SK-N-SH (cell line): Measurements from ENCODE around the gene PIGB. TPM values are rescaled to one million over a fixed set of nuclear protein-coding genes. Genes with fewer than 3 reads are reported as not detected.

ENCODE experiments used
- CTCF ChIA-PET: fragments of 300-600, 350-600 bp; formaldehyde crosslinking; extraction: SDS; loops from one replicate; lab custom pipeline; 2021; lab: Yijun Ruan, JAX
- POLR2A ChIA-PET: fragments of 350-600 bp; sonication (Branson Sonifier 250); formaldehyde crosslinking; extraction: SDS; loops from one replicate; lab custom pipeline; 2020; ENCODE audit warnings: antibody characterized with exemption, inconsistent platforms; lab: Yijun Ruan, JAX
- DNase-seq: peaks from one replicate; pipeline ENCODE4 v3.0.0; 2012
- H2AFZ ChIP-seq: fragments of 200-600 bp; sonication (generic); 2 replicates; pipeline ENCODE4 v1.8.1; 2016; ENCODE audit warnings: antibody characterized with exemption, mild to moderate bottlenecking, low read depth
- H3F3A ChIP-seq: fragments of 200-600 bp; sonication (generic); replicated peaks from 2 replicates; pipeline ENCODE3; 2016; ENCODE audit warnings: antibody characterized with exemption, mild to moderate bottlenecking; ENCODE audit not compliant: insufficient read depth
- H3K27ac ChIP-seq, 2 experiments: fragments of 200-500 bp in 1 of 2; fragments of 200-600 bp in 1 of 2; sonication (Bioruptor generic) in 1 of 2; sonication (generic), shearing (Covaris generic) in 1 of 2; 2 replicates each; pipeline versions ENCODE4 v1.5.1 to v1.6.1; 2014 to 2016; ENCODE audit warnings: low read depth in 2 of 2, inconsistent platforms in 1 of 2, low read length in 1 of 2, mild to moderate bottlenecking in 1 of 2, mixed read lengths in 1 of 2
- H3K27me3 ChIP-seq: fragments of 200-600 bp; sonication (generic), shearing (Covaris generic); 2 replicates; pipeline ENCODE4 v1.6.1; 2016; ENCODE audit warnings: mixed run types; ENCODE audit not compliant: insufficient read depth
- H3K36me3 ChIP-seq, 2 experiments: fragments of 200-500 bp in 1 of 2; fragments of 200-600 bp in 1 of 2; sonication (Bioruptor generic) in 1 of 2; sonication (generic) in 1 of 2; replicated peaks in 1 of 2; 2 replicates each; pipeline versions ENCODE3 to v1.5.1; 2014 to 2016; ENCODE audit warnings: low read length in 1 of 2, mild to moderate bottlenecking in 1 of 2; ENCODE audit not compliant: insufficient read depth in 2 of 2, control insufficient read depth in 1 of 2
- H3K4me1 ChIP-seq, 2 experiments: fragments of 200-500 bp in 1 of 2; fragments of 200-600 bp in 1 of 2; sonication (Bioruptor generic) in 1 of 2; sonication (generic), shearing (Covaris generic) in 1 of 2; 2 replicates each; pipeline versions ENCODE4 v1.5.1 to v1.6.1; 2014 to 2016; ENCODE audit warnings: low read depth in 1 of 2, low read length in 1 of 2, mixed run types in 1 of 2; ENCODE audit not compliant: insufficient read depth in 2 of 2, control insufficient read depth in 1 of 2
- H3K4me2 ChIP-seq: fragments of 200-600 bp; sonication (generic), shearing (Covaris generic); 2 replicates; pipeline ENCODE4 v1.6.1; 2017; ENCODE audit warnings: mixed run types
- H3K4me3 ChIP-seq, 2 experiments: fragments of 200-500 bp in 1 of 2; fragments of 200-600 bp in 1 of 2; sonication (Bioruptor generic) in 1 of 2; sonication (generic), shearing (Covaris generic) in 1 of 2; 2 replicates each; pipeline versions ENCODE4 v1.5.1 to v1.8.1; 2014 to 2016; ENCODE audit warnings: low read depth in 2 of 2, inconsistent platforms in 1 of 2, low read length in 1 of 2, mild to moderate bottlenecking in 1 of 2, mixed read lengths in 1 of 2, moderate library complexity in 1 of 2
- H3K79me2 ChIP-seq: fragments of 200-600 bp; sonication (generic); 2 replicates; pipeline ENCODE4 v1.8.1; 2017; ENCODE audit warnings: mild to moderate bottlenecking; ENCODE audit not compliant: insufficient read depth
- H3K9ac ChIP-seq: fragments of 200-600 bp; sonication (generic); 2 replicates; pipeline ENCODE4 v1.6.1; 2017; ENCODE audit warnings: mixed run types
- H3K9me2 ChIP-seq: fragments of 200-600 bp; sonication (generic); 2 replicates; pipeline ENCODE4 v1.6.1; 2017; ENCODE audit warnings: mixed run types
- H3K9me3 ChIP-seq: fragments of 200-600 bp; sonication (generic); 2 replicates; pipeline ENCODE4 v1.6.1; 2017; ENCODE audit warnings: mixed run types, mild to moderate bottlenecking, moderate library complexity
- H4K20me1 ChIP-seq: fragments of 200-600 bp; sonication (generic); 2 replicates; pipeline ENCODE4 v1.6.1; 2017; ENCODE audit warnings: mild to moderate bottlenecking, mixed run types; ENCODE audit not compliant: insufficient read depth
- ELF1 ChIP-seq: IDR thresholded peaks from 2 replicates; pipeline ENCODE4 v1.4.0; 2012
- EP300 ChIP-seq, 2 experiments: IDR thresholded peaks; 2 replicates each; pipeline versions ENCODE4 v1.4.0 to v1.6.1; 2012; ENCODE audit warnings: borderline replicate concordance in 1 of 2, low read depth in 1 of 2, low read length in 1 of 2
- EZH2phosphoT487 ChIP-seq: fragments of 200-600 bp; sonication (generic); IDR thresholded peaks from 2 replicates; pipeline ENCODE4 v1.6.1; 2017; ENCODE audit warnings: low read depth, mixed run types, mild to moderate bottlenecking, antibody characterized with exemption, moderate library complexity, borderline replicate concordance
- FOXJ3 ChIP-seq: sonication (generic); formaldehyde crosslinking; IDR thresholded peaks from 2 replicates; pipeline ENCODE4 v1.5.1; 2020; ENCODE audit warnings: mild to moderate bottlenecking, missing genetic modification reagents
- GATA2 ChIP-seq: sonication (generic); formaldehyde crosslinking; IDR thresholded peaks from 2 replicates; pipeline ENCODE4 v1.5.0; 2020; ENCODE audit warnings: mild to moderate bottlenecking, missing genetic modification reagents
- MEF2A ChIP-seq: IDR thresholded peaks from 2 replicates; pipeline ENCODE4 v1.4.0; 2012; ENCODE audit warnings: low read depth, borderline replicate concordance
- MXI1 ChIP-seq: IDR thresholded peaks from 2 replicates; pipeline ENCODE4 v1.6.1; 2012; ENCODE audit warnings: mild to moderate bottlenecking, low read depth, low read length, improper control_type of control experiment
- NFIC ChIP-seq: IDR thresholded peaks from 2 replicates; pipeline ENCODE4 v1.4.0; 2012; ENCODE audit warnings: borderline replicate concordance
- NRF1 ChIP-seq: IDR thresholded peaks from 2 replicates; pipeline ENCODE4 v1.6.1; 2012; ENCODE audit warnings: low read depth, mild to moderate bottlenecking, low read length
- POLR2AphosphoS5 ChIP-seq: IDR thresholded peaks from 2 replicates; pipeline ENCODE4 v1.6.1; 2012; ENCODE audit warnings: low read depth, low read length
- RAD21 ChIP-seq: IDR thresholded peaks from 2 replicates; pipeline ENCODE4 v1.6.1; 2012; ENCODE audit warnings: mild to moderate bottlenecking, low read length
- RCOR1 ChIP-seq: fragments of 150-350 bp; IDR thresholded peaks from 2 replicates; pipeline ENCODE4 v1.6.1; 2017; ENCODE audit warnings: antibody characterized with exemption, low read length
- SMC3 ChIP-seq: IDR thresholded peaks from 2 replicates; pipeline ENCODE4 v1.6.1; 2012; ENCODE audit warnings: low read depth, low read length, improper control_type of control experiment
- TCF12 ChIP-seq: IDR thresholded peaks from 2 replicates; pipeline ENCODE4 v1.4.0; 2012
- YY1 ChIP-seq: IDR thresholded peaks from 2 replicates; pipeline ENCODE4 v1.4.0; 2012; ENCODE audit warnings: low read depth, mild to moderate bottlenecking
- WGBS: methylation state at CpG from one replicate; pipeline ENCODE4 v1.1.6; 2017; ENCODE audit warnings: low lambda C conversion rate; 5-methylcytosine and 5-hydroxymethylcytosine counted together
- polyA plus RNA-seq, 3 experiments: library from polyadenylated mRNA; depleted of rRNA; stranded (reverse); fragments of >200 nt; gene quantifications; 2 replicates each; pipeline ENCODE4 v1.2.3, GENCODE V29; 2012
- TF ChIP-seq, protein P1 (sequence below): IDR thresholded peaks from 2 replicates; pipeline ENCODE4 v1.4.0; 2012; ENCODE audit warnings: low read depth, borderline replicate concordance
- TF ChIP-seq, protein P2 (sequence below): IDR thresholded peaks from 2 replicates; pipeline ENCODE4 v1.6.1; 2012; ENCODE audit warnings: mild to moderate bottlenecking, low read depth, low read length, moderate library complexity
- TF ChIP-seq, protein P3 (sequence below): fragments of 200-600 bp; sonication (generic); IDR thresholded peaks from 2 replicates; pipeline ENCODE4 v1.6.1; 2017; ENCODE audit warnings: antibody characterized with exemption, mild to moderate bottlenecking, moderate library complexity
- TF ChIP-seq, protein P4 (sequence below): IDR thresholded peaks from 2 replicates; pipeline ENCODE4; 2012
- TF ChIP-seq, protein P5 (sequence below): fragments of 150-350 bp; IDR thresholded peaks from 2 replicates; pipeline ENCODE4 v1.6.1; 2016; ENCODE audit warnings: mild to moderate bottlenecking, low read depth, low read length

Gene PIGB
- polyA plus RNA-seq, 1 of the 3 experiments (the other 2 are of a cell fraction) = 6.6 TPM

DNA sequence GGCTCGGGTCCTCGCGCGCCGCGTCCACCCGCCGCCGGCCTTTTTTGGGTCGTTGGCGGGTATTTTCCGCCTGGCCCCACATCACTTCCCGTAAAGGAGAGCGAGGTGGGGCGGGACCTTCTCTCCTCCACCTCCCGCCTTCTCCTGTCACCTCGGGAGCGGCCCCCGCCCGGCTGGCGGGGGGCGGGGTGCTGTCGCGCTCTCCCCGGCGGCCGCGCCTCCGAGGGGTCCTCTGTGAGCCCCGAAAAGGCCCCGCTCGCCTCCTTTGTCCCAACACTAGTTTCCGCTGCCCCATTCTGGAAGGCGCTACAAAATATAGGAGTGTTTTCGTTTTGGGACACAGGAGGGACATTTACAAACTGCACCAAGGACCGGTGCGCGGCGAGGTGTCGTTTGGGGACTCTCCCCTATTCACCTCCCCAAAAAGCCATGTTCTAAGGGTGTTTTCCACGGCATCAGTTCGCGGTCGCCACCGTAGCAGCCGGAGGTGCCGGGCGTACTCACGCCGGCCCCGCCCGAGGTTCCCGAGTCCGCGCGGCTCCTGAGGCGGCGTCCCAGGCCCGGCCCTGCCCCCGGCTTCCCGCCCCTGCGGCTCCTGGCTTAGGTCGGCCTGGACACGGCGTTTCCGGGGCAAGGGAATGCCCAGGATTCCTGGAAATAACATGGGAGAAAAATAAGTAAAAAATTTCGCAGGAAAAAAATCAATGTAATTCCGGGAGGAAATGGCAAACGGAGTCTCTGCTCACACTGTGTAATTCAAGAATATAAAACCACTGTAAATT lies 29.1 kb upstream of the PIGB start, which contains the start of gene RAB27A (continued):
- TF ChIP-seq, protein P1, sequence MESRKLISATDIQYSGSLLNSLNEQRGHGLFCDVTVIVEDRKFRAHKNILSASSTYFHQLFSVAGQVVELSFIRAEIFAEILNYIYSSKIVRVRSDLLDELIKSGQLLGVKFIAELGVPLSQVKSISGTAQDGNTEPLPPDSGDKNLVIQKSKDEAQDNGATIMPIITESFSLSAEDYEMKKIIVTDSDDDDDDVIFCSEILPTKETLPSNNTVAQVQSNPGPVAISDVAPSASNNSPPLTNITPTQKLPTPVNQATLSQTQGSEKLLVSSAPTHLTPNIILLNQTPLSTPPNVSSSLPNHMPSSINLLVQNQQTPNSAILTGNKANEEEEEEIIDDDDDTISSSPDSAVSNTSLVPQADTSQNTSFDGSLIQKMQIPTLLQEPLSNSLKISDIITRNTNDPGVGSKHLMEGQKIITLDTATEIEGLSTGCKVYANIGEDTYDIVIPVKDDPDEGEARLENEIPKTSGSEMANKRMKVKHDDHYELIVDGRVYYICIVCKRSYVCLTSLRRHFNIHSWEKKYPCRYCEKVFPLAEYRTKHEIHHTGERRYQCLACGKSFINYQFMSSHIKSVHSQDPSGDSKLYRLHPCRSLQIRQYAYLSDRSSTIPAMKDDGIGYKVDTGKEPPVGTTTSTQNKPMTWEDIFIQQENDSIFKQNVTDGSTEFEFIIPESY = no peak

DNA sequence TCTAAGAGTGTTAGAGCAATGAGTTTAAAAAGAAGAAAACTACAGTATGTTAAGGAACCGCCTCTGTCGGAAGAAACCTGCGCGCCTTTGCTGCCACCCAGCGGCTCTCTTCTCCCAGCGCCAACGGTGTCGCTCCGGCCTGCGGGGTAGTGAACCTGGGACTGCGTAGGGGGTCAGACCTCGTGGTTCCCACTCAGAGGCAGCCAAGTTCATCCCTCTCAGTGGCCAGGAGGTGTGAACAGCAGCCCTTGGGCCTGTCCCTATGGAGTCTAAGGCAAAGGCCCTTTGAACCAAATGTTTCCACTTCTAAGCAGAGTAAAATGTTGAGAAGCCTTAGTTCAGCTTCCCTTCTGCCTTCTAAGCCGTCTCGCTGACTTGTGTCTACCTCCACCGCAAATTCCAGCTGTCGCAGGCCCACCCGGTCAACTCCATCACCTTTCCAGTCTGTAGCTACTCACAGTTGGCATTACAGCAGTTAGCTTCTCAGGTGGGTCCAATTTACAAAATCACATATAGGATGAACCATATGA lies 28.4 kb upstream of the PIGB start:
- Histone ChIP-seq H3K79me2 (peaks cover 8% of the 10 kb centered on the region; the same call in 1 of the 2 replicates), H3K27ac (peak overlapping the region; percentile 71 to 88), H3K9me2 (no peaks in the 10 kb centered on the region), H3K4me1 (peaks cover 0 to 8% of the 10 kb centered on the region in 2 experiments; a peak in 1 of 4 replicates), H3K4me3 (peak overlapping the region; percentile 74 to 87), H3F3A (peaks cover 4% of the 10 kb centered on the region), H3K27me3 (no peaks in the 10 kb centered on the region), H3K9ac (peak overlapping the region; percentile 91; the same call in 1 of the 2 replicates), H3K9me3 (no peaks in the 10 kb centered on the region), H2AFZ (peak overlapping the region; percentile 98), H4K20me1 (no peaks in the 10 kb centered on the region), H3K4me2 (peak overlapping the region; percentile 100), H3K36me3 (no peaks in the 10 kb centered on the region)
- POLR2A ChIA-PET = no interaction called here
- peak; percentile 91 for DNase-seq
- 30% methylated on average over 16 of the region's 17 CpGs for WGBS
- CTCF ChIA-PET = interaction anchor here (0.6 to 4.5 kb wide), 25 partner anchors 9 to 1320 kb away, joined by 3 to 43 read pairs (median 3); partner anchors contain the start of gene RSL24D1
- TF ChIP-seq FOXJ3 = no peak
- no peak for TF ChIP-seq POLR2AphosphoS5
- TF ChIP-seq, protein P2, sequence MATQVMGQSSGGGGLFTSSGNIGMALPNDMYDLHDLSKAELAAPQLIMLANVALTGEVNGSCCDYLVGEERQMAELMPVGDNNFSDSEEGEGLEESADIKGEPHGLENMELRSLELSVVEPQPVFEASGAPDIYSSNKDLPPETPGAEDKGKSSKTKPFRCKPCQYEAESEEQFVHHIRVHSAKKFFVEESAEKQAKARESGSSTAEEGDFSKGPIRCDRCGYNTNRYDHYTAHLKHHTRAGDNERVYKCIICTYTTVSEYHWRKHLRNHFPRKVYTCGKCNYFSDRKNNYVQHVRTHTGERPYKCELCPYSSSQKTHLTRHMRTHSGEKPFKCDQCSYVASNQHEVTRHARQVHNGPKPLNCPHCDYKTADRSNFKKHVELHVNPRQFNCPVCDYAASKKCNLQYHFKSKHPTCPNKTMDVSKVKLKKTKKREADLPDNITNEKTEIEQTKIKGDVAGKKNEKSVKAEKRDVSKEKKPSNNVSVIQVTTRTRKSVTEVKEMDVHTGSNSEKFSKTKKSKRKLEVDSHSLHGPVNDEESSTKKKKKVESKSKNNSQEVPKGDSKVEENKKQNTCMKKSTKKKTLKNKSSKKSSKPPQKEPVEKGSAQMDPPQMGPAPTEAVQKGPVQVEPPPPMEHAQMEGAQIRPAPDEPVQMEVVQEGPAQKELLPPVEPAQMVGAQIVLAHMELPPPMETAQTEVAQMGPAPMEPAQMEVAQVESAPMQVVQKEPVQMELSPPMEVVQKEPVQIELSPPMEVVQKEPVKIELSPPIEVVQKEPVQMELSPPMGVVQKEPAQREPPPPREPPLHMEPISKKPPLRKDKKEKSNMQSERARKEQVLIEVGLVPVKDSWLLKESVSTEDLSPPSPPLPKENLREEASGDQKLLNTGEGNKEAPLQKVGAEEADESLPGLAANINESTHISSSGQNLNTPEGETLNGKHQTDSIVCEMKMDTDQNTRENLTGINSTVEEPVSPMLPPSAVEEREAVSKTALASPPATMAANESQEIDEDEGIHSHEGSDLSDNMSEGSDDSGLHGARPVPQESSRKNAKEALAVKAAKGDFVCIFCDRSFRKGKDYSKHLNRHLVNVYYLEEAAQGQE = no peak
- TF ChIP-seq MEF2A = no peak
- 0 out of 2 replicates have a peak, but pooled peaks have one; percentile 33 for TF ChIP-seq RCOR1
- no peak for TF ChIP-seq TCF12
- no peak for TF ChIP-seq YY1
- TF ChIP-seq EZH2phosphoT487 = no peak
- TF ChIP-seq, protein P3, sequence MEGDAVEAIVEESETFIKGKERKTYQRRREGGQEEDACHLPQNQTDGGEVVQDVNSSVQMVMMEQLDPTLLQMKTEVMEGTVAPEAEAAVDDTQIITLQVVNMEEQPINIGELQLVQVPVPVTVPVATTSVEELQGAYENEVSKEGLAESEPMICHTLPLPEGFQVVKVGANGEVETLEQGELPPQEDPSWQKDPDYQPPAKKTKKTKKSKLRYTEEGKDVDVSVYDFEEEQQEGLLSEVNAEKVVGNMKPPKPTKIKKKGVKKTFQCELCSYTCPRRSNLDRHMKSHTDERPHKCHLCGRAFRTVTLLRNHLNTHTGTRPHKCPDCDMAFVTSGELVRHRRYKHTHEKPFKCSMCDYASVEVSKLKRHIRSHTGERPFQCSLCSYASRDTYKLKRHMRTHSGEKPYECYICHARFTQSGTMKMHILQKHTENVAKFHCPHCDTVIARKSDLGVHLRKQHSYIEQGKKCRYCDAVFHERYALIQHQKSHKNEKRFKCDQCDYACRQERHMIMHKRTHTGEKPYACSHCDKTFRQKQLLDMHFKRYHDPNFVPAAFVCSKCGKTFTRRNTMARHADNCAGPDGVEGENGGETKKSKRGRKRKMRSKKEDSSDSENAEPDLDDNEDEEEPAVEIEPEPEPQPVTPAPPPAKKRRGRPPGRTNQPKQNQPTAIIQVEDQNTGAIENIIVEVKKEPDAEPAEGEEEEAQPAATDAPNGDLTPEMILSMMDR = peak; percentile 95
- TF ChIP-seq MXI1 = peak; percentile 30; the same call in 1 of the 2 replicates
- TF ChIP-seq, protein P4, sequence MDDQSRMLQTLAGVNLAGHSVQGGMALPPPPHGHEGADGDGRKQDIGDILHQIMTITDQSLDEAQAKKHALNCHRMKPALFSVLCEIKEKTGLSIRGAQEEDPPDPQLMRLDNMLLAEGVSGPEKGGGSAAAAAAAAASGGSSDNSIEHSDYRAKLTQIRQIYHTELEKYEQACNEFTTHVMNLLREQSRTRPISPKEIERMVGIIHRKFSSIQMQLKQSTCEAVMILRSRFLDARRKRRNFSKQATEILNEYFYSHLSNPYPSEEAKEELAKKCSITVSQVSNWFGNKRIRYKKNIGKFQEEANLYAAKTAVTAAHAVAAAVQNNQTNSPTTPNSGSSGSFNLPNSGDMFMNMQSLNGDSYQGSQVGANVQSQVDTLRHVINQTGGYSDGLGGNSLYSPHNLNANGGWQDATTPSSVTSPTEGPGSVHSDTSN = no peak
- TF ChIP-seq NRF1 = peak; percentile 40; the same call in 1 of the 2 replicates
- no peak for TF ChIP-seq NFIC
- no peak for TF ChIP-seq GATA2 (CRISPR knock-in tag)
- TF ChIP-seq RAD21 = peak; percentile 94
- TF ChIP-seq ELF1 = no peak
- TF ChIP-seq SMC3 = peak; percentile 92
- TF ChIP-seq, protein P5, sequence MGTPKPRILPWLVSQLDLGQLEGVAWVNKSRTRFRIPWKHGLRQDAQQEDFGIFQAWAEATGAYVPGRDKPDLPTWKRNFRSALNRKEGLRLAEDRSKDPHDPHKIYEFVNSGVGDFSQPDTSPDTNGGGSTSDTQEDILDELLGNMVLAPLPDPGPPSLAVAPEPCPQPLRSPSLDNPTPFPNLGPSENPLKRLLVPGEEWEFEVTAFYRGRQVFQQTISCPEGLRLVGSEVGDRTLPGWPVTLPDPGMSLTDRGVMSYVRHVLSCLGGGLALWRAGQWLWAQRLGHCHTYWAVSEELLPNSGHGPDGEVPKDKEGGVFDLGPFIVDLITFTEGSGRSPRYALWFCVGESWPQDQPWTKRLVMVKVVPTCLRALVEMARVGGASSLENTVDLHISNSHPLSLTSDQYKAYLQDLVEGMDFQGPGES = no peak
- TF ChIP-seq EP300 (IDR thresholded peaks at IDR 0.05; ENCODE audit: borderline replicate concordance in 1 of 2, low read depth in 1 of 2, low read length in 1 of 2) = no peak
